HL-60 (cell line): Measurements from ENCODE around the gene MPV17L2.

ENCODE experiments used
- CTCF ChIP-seq: IDR thresholded peaks from one replicate; pipeline ENCODE4 v1.5.1; 2011; ENCODE audit warnings: low read length, control low read depth, inconsistent platforms; ENCODE audit not compliant: insufficient read depth
- POLR2AphosphoS5 ChIP-seq: IDR thresholded peaks from 2 replicates; pipeline ENCODE4 v1.6.1; 2012; ENCODE audit warnings: low read depth

- TF ChIP-seq CTCF (no peak), POLR2AphosphoS5 (no peak)
Measured at GRCh38 chr19:18164072-18164471, 28.9 kb upstream of the MPV17L2 start.
